GM23248 (cell line): ENCODE data around the gene TPRG1L. TPM values are rescaled to one million over a fixed set of nuclear protein-coding genes. Genes with fewer than 3 reads are reported as not detected.
A peak's percentile ranks its signal among the peaks of the same experiment; 100 is the strongest.

Source experiments
- DNase-seq: peaks from one replicate; pipeline ENCODE4 v3.0.0-alpha.2; 2015
- H2AFZ ChIP-seq: fragments of 200-600 bp; sonication (generic); 2 replicates; pipeline ENCODE4 v1.6.1; 2016; ENCODE audit warnings: antibody characterized with exemption
- H3F3A ChIP-seq: fragments of 200-600 bp; sonication (generic); 2 replicates; pipeline ENCODE4 v1.6.1; 2016; ENCODE audit warnings: mild to moderate bottlenecking, antibody characterized with exemption, mixed run types; ENCODE audit not compliant: insufficient read depth
- H3K27ac ChIP-seq: fragments of 200-600 bp; sonication (generic); 2 replicates; pipeline ENCODE4 v1.5.1; 2016; ENCODE audit warnings: mild to moderate bottlenecking
- H3K27me3 ChIP-seq: fragments of 200-600 bp; sonication (generic); replicated peaks from 2 replicates; pipeline ENCODE4 v1.6.1; 2016; ENCODE audit warnings: mild to moderate bottlenecking; ENCODE audit not compliant: insufficient read depth
- H3K36me3 ChIP-seq: fragments of 200-600 bp; sonication (generic); 2 replicates; pipeline ENCODE4 v1.6.1; 2016; ENCODE audit warnings: low read depth, mild to moderate bottlenecking
- H3K4me1 ChIP-seq: fragments of 200-600 bp; sonication (generic); 2 replicates; pipeline ENCODE4 v1.6.1; 2016; ENCODE audit warnings: mild to moderate bottlenecking; ENCODE audit not compliant: insufficient read depth
- H3K4me2 ChIP-seq: fragments of 200-600 bp; sonication (generic); one replicate; pipeline ENCODE4 v1.6.1; 2016; ENCODE audit warnings: mild to moderate bottlenecking; ENCODE audit not compliant: unreplicated experiment
- H3K4me3 ChIP-seq: fragments of 200-600 bp; sonication (generic); 2 replicates; pipeline ENCODE4 v1.5.1; 2016; ENCODE audit warnings: mild to moderate bottlenecking
- H3K79me2 ChIP-seq: fragments of 200-600 bp; sonication (generic); 2 replicates; pipeline ENCODE4 v1.6.1; 2016; ENCODE audit warnings: mild to moderate bottlenecking; ENCODE audit not compliant: insufficient read depth
- H3K9ac ChIP-seq: fragments of 200-600 bp; sonication (generic); 2 replicates; pipeline ENCODE4 v1.6.1; 2016; ENCODE audit warnings: mild to moderate bottlenecking
- H3K9me2 ChIP-seq: fragments of 200-600 bp; sonication (generic); 2 replicates; pipeline ENCODE4 v1.6.1; 2016; ENCODE audit warnings: mixed run types, mild to moderate bottlenecking, moderate library complexity; ENCODE audit not compliant: insufficient read depth
- H3K9me3 ChIP-seq: fragments of 200-600 bp; sonication (generic); one replicate; pipeline ENCODE4 v1.6.1; 2017; ENCODE audit warnings: low read depth
- H4K20me1 ChIP-seq: fragments of 200-600 bp; sonication (generic); 2 replicates; pipeline ENCODE4 v1.6.0; 2016; ENCODE audit not compliant: insufficient read depth
- EZH2 ChIP-seq: fragments of 200-600 bp; sonication (generic); IDR thresholded peaks from 2 replicates; pipeline ENCODE4 v1.6.1; 2018; ENCODE audit warnings: antibody characterized with exemption, mild to moderate bottlenecking; ENCODE audit not compliant: insufficient read depth, poor library complexity, severe bottlenecking
- EZH2phosphoT487 ChIP-seq: fragments of 200-600 bp; sonication (generic); IDR thresholded peaks from 2 replicates; pipeline ENCODE4 v1.6.1; 2018; ENCODE audit warnings: antibody characterized with exemption, moderate library complexity, mild to moderate bottlenecking, low read depth; ENCODE audit not compliant: insufficient read depth
- WGBS, 2 experiments: methylation state at CpG; one replicate each; pipeline ENCODE4 v1.1.6; 2015 to 2017; ENCODE audit warnings: low lambda C conversion rate in 2 of 2, low coverage in 1 of 2; ENCODE audit errors: missing lambda C conversion rate in 2 of 2; 5-methylcytosine and 5-hydroxymethylcytosine counted together
- in situ Hi-C: fragments of 300-500 bp; cut with MboI; formaldehyde crosslinking; loops from 2 replicates; pipeline ENCODE4 v1.15.0; 2020
- polyA plus RNA-seq: library from polyadenylated mRNA; unstranded; fragments of >200 nt; fragmentation: Nextera tagmentation; extraction: Ambion mirVana; gene quantifications from 2 replicates; pipeline ENCODE4 v1.2.1, GENCODE V29; 2016
- total RNA-seq: library from RNA; depleted of rRNA; stranded (reverse); fragments of >200 nt; shearing (Covaris generic); gene quantifications from 2 replicates; pipeline ENCODE4 v1.2.3, GENCODE V29; 2014

Gene TPRG1L
- total and polyA plus RNA-seq, 2 experiments from 2014 or later, result 30.7 to 30.9 TPM

DNA sequence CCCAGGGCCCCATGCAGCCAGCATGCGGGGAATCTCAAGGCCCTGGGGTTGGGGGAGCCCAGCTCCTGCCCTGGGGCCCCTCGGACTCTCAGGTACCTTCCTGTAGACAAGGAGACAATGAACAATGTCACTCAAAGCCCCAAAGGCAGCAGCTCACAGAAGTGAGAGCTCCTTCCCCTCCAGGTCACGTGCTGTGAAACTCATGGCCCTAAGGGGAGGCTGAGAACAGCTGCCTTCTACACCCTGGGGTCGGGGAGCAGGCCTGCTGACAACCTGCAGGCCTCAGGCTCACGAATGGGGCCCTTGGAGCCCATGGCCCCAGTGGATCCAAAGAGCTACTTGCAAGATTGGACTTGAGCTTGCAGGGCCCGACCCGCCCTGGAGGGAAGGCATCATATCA lies 16.7 kb upstream of the TPRG1L start:
- Histone ChIP-seq H3K4me3 (no peak overlapping the region), H3K36me3 (no peaks in the 10 kb centered on the region), H3K9me3 (no peaks in the 10 kb centered on the region), H4K20me1 (no peaks in the 10 kb centered on the region), H3K4me2 (no peak overlapping the region), H3K27me3 (peaks cover 18% of the 10 kb centered on the region), H3F3A (no peaks in the 10 kb centered on the region), H2AFZ (no peak overlapping the region), H3K9me2 (no peaks in the 10 kb centered on the region), H3K79me2 (no peaks in the 10 kb centered on the region), H3K4me1 (no peaks in the 10 kb centered on the region), H3K9ac (no peak overlapping the region), H3K27ac (no peak overlapping the region)
- in situ Hi-C loops, result no loop called here
- 53 to 62% methylated on average over 7 of the region's 7 CpGs for WGBS, 2 experiments
- DNase-seq, result no peak
- no peak for TF ChIP-seq EZH2phosphoT487
- no peak for TF ChIP-seq EZH2

DNA sequence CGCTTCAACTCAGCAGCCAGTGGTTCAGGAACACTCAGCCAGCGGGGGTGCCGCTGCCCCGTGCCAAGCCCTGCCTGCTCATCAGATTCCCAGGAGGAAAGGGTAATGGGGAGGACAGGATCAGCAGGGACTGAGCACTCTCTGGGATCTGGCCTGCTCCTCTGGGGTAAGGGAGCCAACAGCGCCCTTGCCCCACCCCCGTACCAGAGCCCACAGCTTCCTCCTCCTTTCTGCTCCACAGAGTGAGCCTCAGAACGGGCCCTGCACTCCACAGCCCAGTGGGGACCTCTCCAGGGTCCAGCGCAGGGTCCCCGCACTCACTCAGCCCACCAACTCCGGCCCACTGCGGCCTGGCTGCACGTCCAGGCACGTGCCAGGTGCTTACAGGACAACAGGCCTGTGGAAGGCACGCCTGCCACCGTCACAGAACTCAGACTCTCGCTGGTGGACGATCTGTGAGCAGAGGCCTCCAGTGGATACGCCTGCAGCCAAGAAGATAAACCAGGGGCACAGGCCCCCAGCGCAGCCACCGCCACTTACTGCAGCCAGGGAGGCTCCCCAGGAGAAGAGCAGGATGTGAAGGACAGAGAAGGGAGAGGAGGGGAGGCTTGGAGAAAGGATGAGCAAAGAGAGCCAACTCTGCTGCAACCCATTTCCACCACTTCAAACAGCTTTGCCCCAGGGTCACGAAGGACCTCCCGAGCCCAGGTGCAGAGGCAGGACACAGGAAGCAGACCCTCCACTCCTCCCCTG lies 15.6 kb upstream of the TPRG1L start:
- H3K9me2 ChIP-seq, result no peaks in the 10 kb centered on the region
- H3F3A ChIP-seq, result no peaks in the 10 kb centered on the region
- no peak overlapping the region for H2AFZ ChIP-seq
- no peaks in the 10 kb centered on the region for H4K20me1 ChIP-seq
- in situ Hi-C loops, result no loop called here
- WGBS, 2 experiments, result 77 to 80% methylated on average over 21 to 22 of the region's 22 CpGs
- peaks cover 18% of the 10 kb centered on the region for H3K27me3 ChIP-seq
- H3K79me2 ChIP-seq, result no peaks in the 10 kb centered on the region
- DNase-seq, result no peak
- H3K4me3 ChIP-seq, result no peak overlapping the region
- no peaks in the 10 kb centered on the region for H3K9me3 ChIP-seq
- no peak for TF ChIP-seq EZH2phosphoT487
- TF ChIP-seq EZH2, result no peak
- no peak overlapping the region for H3K4me2 ChIP-seq
- no peaks in the 10 kb centered on the region for H3K4me1 ChIP-seq
- no peaks in the 10 kb centered on the region for H3K36me3 ChIP-seq
- no peak overlapping the region for H3K9ac ChIP-seq
- H3K27ac ChIP-seq, result no peak overlapping the region

- 53 to 70% methylated on average over 20 to 22 of the region's 24 CpGs for WGBS, 2 experiments
- in situ Hi-C loops, result no loop called here
- no peak overlapping the region for H3K27ac ChIP-seq
Measured at GRCh38 chr1:3609769-3610526, 14.9 kb upstream of the TPRG1L start.

DNA sequence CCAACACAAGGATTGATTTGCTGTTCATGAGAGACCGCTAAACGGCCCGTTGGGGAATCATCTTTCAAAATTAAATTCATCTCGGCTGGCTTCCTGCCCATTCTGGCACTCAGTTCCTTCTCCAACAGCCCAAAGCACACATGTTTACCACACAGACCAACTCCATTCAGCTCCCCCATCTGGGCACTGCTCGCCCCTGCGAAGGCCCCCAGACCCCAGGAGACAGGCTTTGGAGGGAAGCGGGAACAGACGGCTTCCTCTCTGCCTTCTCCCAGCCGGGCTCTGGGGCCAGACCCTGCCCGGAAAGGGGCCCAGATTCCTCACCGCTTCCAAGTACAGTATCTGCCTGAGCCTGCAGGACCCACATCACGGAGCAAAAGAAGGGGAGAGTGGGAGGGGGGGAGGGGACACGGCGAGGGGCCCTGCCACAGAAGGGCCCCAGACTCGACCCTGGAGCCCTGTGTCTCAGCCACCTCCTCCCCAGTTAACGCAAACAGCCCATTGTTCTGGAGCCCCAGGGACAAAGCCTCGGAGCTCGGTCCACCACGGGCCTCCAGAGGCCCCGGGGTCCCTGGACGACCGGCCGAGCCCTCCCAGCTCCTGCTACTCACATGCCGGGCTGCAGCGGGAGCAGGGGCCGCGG lies 14.2 kb upstream of the TPRG1L start:
- H2AFZ ChIP-seq, result no peak overlapping the region
- no peaks in the 10 kb centered on the region for H3K9me2 ChIP-seq
- H3K9ac ChIP-seq, result no peak overlapping the region
- no peak overlapping the region for H3K4me3 ChIP-seq
- H3F3A ChIP-seq, result no peaks in the 10 kb centered on the region
- no peak overlapping the region for H3K4me2 ChIP-seq
- H3K79me2 ChIP-seq, result no peaks in the 10 kb centered on the region
- TF ChIP-seq EZH2 (no peak), EZH2phosphoT487 (no peak)
- DNase-seq, result peak; percentile 35
- H3K4me1 ChIP-seq, result no peaks in the 10 kb centered on the region
- WGBS, 2 experiments, result 2 to 4% methylated on average over 18 to 24 of the region's 27 CpGs
- H3K36me3 ChIP-seq, result no peaks in the 10 kb centered on the region
- no peak overlapping the region for H3K27ac ChIP-seq
- no peaks in the 10 kb centered on the region for H4K20me1 ChIP-seq
- no peaks in the 10 kb centered on the region for H3K9me3 ChIP-seq
- H3K27me3 ChIP-seq, result peaks cover 18% of the 10 kb centered on the region
- in situ Hi-C loops, result no loop called here

More at GRCh38 chr1:3609769-3610526, 14.9 kb upstream of the TPRG1L start:
- DNase-seq, result no peak
- Histone ChIP-seq H3K4me1 (no peaks in the 10 kb centered on the region), H3K79me2 (no peaks in the 10 kb centered on the region), H2AFZ (no peak overlapping the region), H4K20me1 (no peaks in the 10 kb centered on the region), H3K9me3 (no peaks in the 10 kb centered on the region), H3K9me2 (no peaks in the 10 kb centered on the region), H3K27me3 (peaks cover 18% of the 10 kb centered on the region), H3K9ac (no peak overlapping the region), H3K4me2 (no peak overlapping the region), H3F3A (no peaks in the 10 kb centered on the region), H3K36me3 (no peaks in the 10 kb centered on the region), H3K4me3 (no peak overlapping the region)
- TF ChIP-seq EZH2phosphoT487 (no peak), EZH2 (no peak)
